CD14-positive monocyte (primary cell): ENCODE results near the gene CMTM4. TPM values are rescaled to one million over a fixed set of nuclear protein-coding genes. Genes with fewer than 3 reads are reported as not detected.

Experiments
- DNase-seq, 3 donors: peaks; one replicate each; pipeline ENCODE4 v3.0.0-alpha.2; 2011 to 2022
- H2AFZ ChIP-seq: 2 replicates; pipeline ENCODE4 v1.6.0; 2012; ENCODE audit warnings: mild to moderate bottlenecking, low read depth, low read length, inconsistent platforms; ENCODE audit not compliant: insufficient read depth, poor library complexity, severe bottlenecking
- H3K27ac ChIP-seq, 2 donors: 1 replicate in 1 of 2; 2 replicates in 1 of 2; pipeline ENCODE4 v1.5.1; 2012 to 2013; ENCODE audit warnings: low read length in 2 of 2, control low read depth in 1 of 2, inconsistent platforms in 1 of 2, low read depth in 1 of 2, mild to moderate bottlenecking in 1 of 2
- H3K27me3 ChIP-seq, 2 donors: one replicate each; pipeline versions ENCODE4 v1.6.0 to v1.6.1; 2011 to 2013; ENCODE audit warnings: low read length in 2 of 2; ENCODE audit not compliant: control insufficient read depth in 2 of 2, insufficient read depth in 2 of 2
- H3K36me3 ChIP-seq, 2 donors: replicated peaks in 1 of 2; 1 replicate in 1 of 2; 2 replicates in 1 of 2; pipeline versions ENCODE4 v1.5.1 to v1.6.1; 2012 to 2013; ENCODE audit warnings: low read length in 2 of 2, control low read depth in 1 of 2, inconsistent platforms in 1 of 2, mild to moderate bottlenecking in 1 of 2; ENCODE audit not compliant: insufficient read depth in 2 of 2, control insufficient read depth in 1 of 2
- H3K4me1 ChIP-seq, 2 donors: 1 replicate in 1 of 2; 2 replicates in 1 of 2; pipeline versions ENCODE4 v1.5.1 to v1.6.1; 2012 to 2013; ENCODE audit warnings: low read length in 2 of 2, control low read depth in 1 of 2, inconsistent platforms in 1 of 2, mild to moderate bottlenecking in 1 of 2, moderate library complexity in 1 of 2; ENCODE audit not compliant: insufficient read depth in 2 of 2, control insufficient read depth in 1 of 2
- H3K4me2 ChIP-seq: replicated peaks from 2 replicates; pipeline ENCODE3; 2012; ENCODE audit warnings: low read length, moderate library complexity, mild to moderate bottlenecking; ENCODE audit not compliant: poor library complexity, severe bottlenecking; ENCODE audit errors: extremely low read depth
- H3K4me3 ChIP-seq, 3 experiments: fragments of 200-600 bp in 1 of 3; sonication (generic) in 1 of 3; replicated peaks in 1 of 3; 1 replicate in 2 of 3; 2 replicates in 1 of 3; pipeline ENCODE4 v1.5.1; 2011 to 2013; ENCODE audit warnings: low read length in 3 of 3, mild to moderate bottlenecking in 3 of 3, control low read depth in 2 of 3, low read depth in 2 of 3, inconsistent platforms in 1 of 3, moderate library complexity in 1 of 3
- H3K79me2 ChIP-seq: 2 replicates; pipeline ENCODE4 v1.6.0; 2012; ENCODE audit warnings: mild to moderate bottlenecking, control low read depth, inconsistent platforms, low read length, moderate library complexity; ENCODE audit not compliant: insufficient read depth
- H3K9ac ChIP-seq: 2 replicates; pipeline ENCODE4 v1.6.0; 2017; ENCODE audit warnings: low read length, mild to moderate bottlenecking; ENCODE audit not compliant: insufficient read depth, poor library complexity, severe bottlenecking
- H3K9me3 ChIP-seq, 2 donors: replicated peaks in 1 of 2; 1 replicate in 1 of 2; 2 replicates in 1 of 2; pipeline versions ENCODE4 v1.5.1 to v1.6.1; 2012 to 2013; ENCODE audit warnings: low read length in 2 of 2, control low read depth in 1 of 2; ENCODE audit not compliant: control insufficient read depth in 1 of 2, insufficient read depth in 1 of 2
- H4K20me1 ChIP-seq: 2 replicates; pipeline ENCODE4 v1.6.0; 2012; ENCODE audit warnings: mild to moderate bottlenecking, low read length, control low read depth, moderate library complexity; ENCODE audit not compliant: insufficient read depth
- H3K27ac Mint-ChIP-seq, 7 donors: one replicate each; pipeline ENCODE4 v1.8.0; 2020; ENCODE audit warnings: mild to moderate bottlenecking in 7 of 7, mixed read lengths in 7 of 7, moderate library complexity in 6 of 7, inconsistent platforms in 2 of 7
- H3K27me3 Mint-ChIP-seq, 3 donors: one replicate each; pipeline ENCODE4 v1.8.0; 2021 to 2022; ENCODE audit warnings: low read depth in 3 of 3, mild to moderate bottlenecking in 3 of 3, mixed read lengths in 3 of 3, moderate library complexity in 3 of 3, inconsistent platforms in 1 of 3
- H3K36me3 Mint-ChIP-seq, 2 donors: one replicate each; pipeline ENCODE4 v1.8.0; 2020; ENCODE audit warnings: mixed read lengths in 2 of 2, inconsistent platforms in 1 of 2, mild to moderate bottlenecking in 1 of 2
- H3K4me1 Mint-ChIP-seq: one replicate; pipeline ENCODE4 v1.8.0; 2020; ENCODE audit warnings: mild to moderate bottlenecking, mixed read lengths
- H3K4me3 Mint-ChIP-seq, 2 donors: one replicate each; pipeline ENCODE4 v1.8.0; 2020; ENCODE audit warnings: mild to moderate bottlenecking in 2 of 2, mixed read lengths in 2 of 2, moderate library complexity in 1 of 2
- H3K9me3 Mint-ChIP-seq, 7 donors: one replicate each; pipeline ENCODE4 v1.8.0; 2020 to 2022; ENCODE audit warnings: mixed read lengths in 7 of 7, mild to moderate bottlenecking in 6 of 7, moderate library complexity in 6 of 7, inconsistent platforms in 2 of 7
- WGBS: methylation state at CpG from one replicate; pipeline ENCODE4 v1.1.5; 2013; ENCODE audit warnings: missing lambda C conversion rate; ENCODE audit not compliant: insufficient coverage; 5-methylcytosine and 5-hydroxymethylcytosine counted together
- intact Hi-C, 2 donors: fragments of 100-400 bp; cut with micrococcal nuclease; formaldehyde crosslinking; loops; one replicate each; pipeline versions ENCODE4 v1.15.0 to v1.15.1; 2023
- polyA plus RNA-seq, 3 donors: library from polyadenylated mRNA; depleted of rRNA in 1 of 3; unstranded in 2 of 3; stranded (reverse) in 1 of 3; fragments of 300-500 nt in 2 of 3; fragments of >200 nt in 1 of 3; fragmentation: Illumina TruSeq in 2 of 3; gene quantifications; 1 replicate in 2 of 3; 2 replicates in 1 of 3; pipeline ENCODE4 v1.2.3, GENCODE V29; 2012 to 2021
- TF ChIP-seq, protein P1 (sequence below): fragments of 200-600 bp; IDR thresholded peaks from one replicate; pipeline ENCODE4 v1.8.0; 2022; ENCODE audit warnings: antibody characterized with exemption, mild to moderate bottlenecking

The CMTM4 gene
- polyA plus RNA-seq, 3 donors, result 0.41 to 21.2 (median 0.45) TPM

DNA sequence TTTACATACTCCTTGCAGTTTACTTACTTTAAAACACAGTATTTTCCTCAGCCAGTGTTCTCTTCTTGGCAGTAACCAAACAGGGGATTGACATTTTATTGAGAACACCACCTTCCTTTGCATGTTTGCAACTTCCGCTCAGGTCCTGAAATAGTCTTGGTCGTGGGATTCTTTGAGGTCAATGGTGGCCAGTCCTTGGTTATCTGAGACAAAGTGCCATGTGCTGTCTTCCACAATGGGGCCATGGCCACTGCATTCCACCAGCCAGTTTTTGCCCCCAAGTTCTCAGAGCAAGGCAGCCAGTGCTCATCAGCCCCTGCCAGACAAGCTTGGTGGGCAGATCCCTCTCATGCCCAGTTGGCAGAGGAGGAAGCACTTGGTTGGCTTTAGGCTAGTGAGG lies 22.9 kb downstream of the CMTM4 start:
- peaks cover 37% of the 10 kb centered on the region for H4K20me1 ChIP-seq
- Mint-ChIP-seq H3K36me3 (peaks cover 15 to 42% of the 10 kb centered on the region in 2 donors), H3K4me1 (peaks cover 16% of the 10 kb centered on the region), H3K4me3 (no peak overlapping the region), H3K27ac (peak overlapping the region in 1 of 7 donors; percentile 79), H3K27me3 (peaks cover 0 to 2% (median 0%) of the 10 kb centered on the region in 3 donors), H3K9me3 (no peaks in the 10 kb centered on the region)
- 79% methylated on average over 2 of the region's 2 CpGs for WGBS
- peaks cover 75% of the 10 kb centered on the region for H3K79me2 ChIP-seq
- peaks cover 3 to 28% of the 10 kb centered on the region in 2 donors for H3K36me3 ChIP-seq
- no peak overlapping the region for H3K27ac ChIP-seq
- no peaks in the 10 kb centered on the region for H3K9me3 ChIP-seq
- H3K9ac ChIP-seq, result no peak overlapping the region
- H2AFZ ChIP-seq, result no peak overlapping the region
- no peak overlapping the region for H3K4me3 ChIP-seq
- H3K4me2 ChIP-seq, result no peak overlapping the region
- DNase-seq, result no peak
- TF ChIP-seq, protein P1, sequence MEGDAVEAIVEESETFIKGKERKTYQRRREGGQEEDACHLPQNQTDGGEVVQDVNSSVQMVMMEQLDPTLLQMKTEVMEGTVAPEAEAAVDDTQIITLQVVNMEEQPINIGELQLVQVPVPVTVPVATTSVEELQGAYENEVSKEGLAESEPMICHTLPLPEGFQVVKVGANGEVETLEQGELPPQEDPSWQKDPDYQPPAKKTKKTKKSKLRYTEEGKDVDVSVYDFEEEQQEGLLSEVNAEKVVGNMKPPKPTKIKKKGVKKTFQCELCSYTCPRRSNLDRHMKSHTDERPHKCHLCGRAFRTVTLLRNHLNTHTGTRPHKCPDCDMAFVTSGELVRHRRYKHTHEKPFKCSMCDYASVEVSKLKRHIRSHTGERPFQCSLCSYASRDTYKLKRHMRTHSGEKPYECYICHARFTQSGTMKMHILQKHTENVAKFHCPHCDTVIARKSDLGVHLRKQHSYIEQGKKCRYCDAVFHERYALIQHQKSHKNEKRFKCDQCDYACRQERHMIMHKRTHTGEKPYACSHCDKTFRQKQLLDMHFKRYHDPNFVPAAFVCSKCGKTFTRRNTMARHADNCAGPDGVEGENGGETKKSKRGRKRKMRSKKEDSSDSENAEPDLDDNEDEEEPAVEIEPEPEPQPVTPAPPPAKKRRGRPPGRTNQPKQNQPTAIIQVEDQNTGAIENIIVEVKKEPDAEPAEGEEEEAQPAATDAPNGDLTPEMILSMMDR, result no peak
- no peaks in the 10 kb centered on the region for H3K27me3 ChIP-seq
- intact Hi-C loops, result no loop called here
- H3K4me1 ChIP-seq, result peaks cover 1 to 10% of the 10 kb centered on the region in 2 donors

DNA sequence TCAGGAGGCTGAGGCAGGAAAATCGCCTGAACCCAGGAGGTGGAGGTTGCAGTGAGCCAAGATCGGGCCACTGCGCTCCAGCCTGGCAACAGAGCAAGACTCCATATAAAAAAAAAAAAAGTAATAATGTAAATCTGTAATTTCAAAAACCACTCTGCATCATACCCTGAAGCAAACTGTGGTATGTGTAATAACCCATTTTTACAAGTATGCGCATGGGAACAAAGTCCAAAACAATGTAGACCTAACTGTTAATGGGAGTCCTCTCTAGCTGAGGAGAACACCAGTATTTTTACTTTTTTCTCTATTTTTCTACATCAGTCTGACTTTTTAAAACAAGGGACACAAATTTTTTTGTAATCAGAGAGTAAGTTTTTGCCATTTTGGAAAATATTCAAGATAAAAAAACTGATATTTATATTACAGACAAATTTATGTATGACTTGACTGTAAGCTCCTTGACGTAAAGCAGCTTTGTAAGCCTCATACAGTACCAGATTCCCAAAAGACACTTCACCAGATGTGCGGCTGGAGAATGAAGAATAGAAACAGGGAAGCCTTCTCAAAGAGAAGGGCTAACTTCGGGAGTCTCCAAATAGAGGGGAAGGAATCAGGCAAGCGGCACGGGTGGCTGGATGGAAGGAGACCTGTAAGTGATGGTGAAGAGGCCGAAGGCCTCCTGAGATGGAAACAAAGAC lies 25.7 kb downstream of the CMTM4 start:
- Mint-ChIP-seq H3K4me3 (no peak overlapping the region), H3K27ac (no peak overlapping the region), H3K36me3 (peaks cover 0 to 17% of the 10 kb centered on the region in 2 donors), H3K4me1 (peaks cover 17% of the 10 kb centered on the region), H3K9me3 (no peaks in the 10 kb centered on the region), H3K27me3 (peaks cover 0 to 2% (median 0%) of the 10 kb centered on the region in 3 donors)
- H4K20me1 ChIP-seq, result peaks cover 24% of the 10 kb centered on the region
- H3K79me2 ChIP-seq, result peaks cover 68% of the 10 kb centered on the region
- intact Hi-C loops, result no loop called here
- H3K9ac ChIP-seq, result no peak overlapping the region
- H3K4me3 ChIP-seq, result no peak overlapping the region
- no peaks in the 10 kb centered on the region for H3K9me3 ChIP-seq
- no peak overlapping the region for H3K27ac ChIP-seq
- 96% methylated on average over 5 of the region's 10 CpGs for WGBS
- no peak overlapping the region for H3K4me2 ChIP-seq
- H3K36me3 ChIP-seq, result no peaks in the 10 kb centered on the region
- H3K27me3 ChIP-seq, result no peaks in the 10 kb centered on the region
- TF ChIP-seq, protein P1, result no peak
- DNase-seq, result no peak
- H3K4me1 ChIP-seq, result peaks cover 3 to 12% of the 10 kb centered on the region in 2 donors
- no peak overlapping the region for H2AFZ ChIP-seq
